Mucosa of rectum (tissue), 2 donors: ENCODE measurements around the gene DACT2.

ENCODE experiments used
- H3K27ac ChIP-seq, 2 donors: one replicate each; pipeline ENCODE4 v1.7.0; 2013; ENCODE audit warnings: inconsistent platforms in 2 of 2, low read depth in 2 of 2, low read length in 2 of 2
- H3K27me3 ChIP-seq, 2 donors: one replicate each; pipeline ENCODE4 v1.7.0; 2013; ENCODE audit warnings: low read length in 2 of 2; ENCODE audit not compliant: control insufficient read depth in 2 of 2, insufficient read depth in 2 of 2
- H3K36me3 ChIP-seq, 2 donors: one replicate each; pipeline ENCODE4 v1.7.0; 2013; ENCODE audit warnings: low read length in 2 of 2; ENCODE audit not compliant: control insufficient read depth in 2 of 2, insufficient read depth in 2 of 2
- H3K4me1 ChIP-seq, 2 donors: one replicate each; pipeline ENCODE4 v1.7.0; 2013; ENCODE audit warnings: low read length in 2 of 2, mild to moderate bottlenecking in 1 of 2; ENCODE audit not compliant: control insufficient read depth in 2 of 2, insufficient read depth in 2 of 2
- H3K4me3 ChIP-seq, 2 donors: one replicate each; pipeline ENCODE4 v1.7.0; 2013; ENCODE audit warnings: low read length in 2 of 2
- H3K9ac ChIP-seq, 2 donors: one replicate each; pipeline ENCODE4 v1.7.0; 2013; ENCODE audit warnings: low read length in 2 of 2, low read depth in 1 of 2, mild to moderate bottlenecking in 1 of 2
- H3K9me3 ChIP-seq, 2 donors: one replicate each; pipeline ENCODE4 v1.7.0; 2013; ENCODE audit warnings: low read length in 2 of 2; ENCODE audit not compliant: control insufficient read depth in 2 of 2
- donor health status: healthy.
- donor health status: Normal muscosa, but diverticular disease.

DACT2 gene

DNA sequence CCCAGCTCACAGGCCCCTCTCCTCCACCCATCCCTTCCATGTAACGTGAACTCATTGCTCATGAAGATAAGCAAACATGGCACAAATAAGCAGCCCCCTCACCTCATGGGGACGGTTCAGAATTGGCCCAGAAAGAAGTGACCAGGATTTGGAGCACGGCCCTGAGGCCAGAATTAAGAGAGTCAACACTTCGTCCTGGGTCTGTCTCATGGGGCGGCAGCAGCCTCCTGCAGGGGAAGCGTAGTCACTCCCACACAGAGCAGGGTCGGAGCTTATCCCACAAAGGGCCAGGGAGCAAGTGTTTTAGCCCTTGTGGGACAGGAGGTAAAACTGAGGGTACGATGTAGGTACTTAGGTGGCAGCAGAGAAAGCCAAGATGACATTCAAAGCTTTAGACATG lies 28.6 kb upstream of the DACT2 start:
- Histone ChIP-seq H3K27me3 (no peaks in the 10 kb centered on the region), H3K9ac (no peak overlapping the region), H3K4me3 (no peak overlapping the region), H3K27ac (no peak overlapping the region), H3K4me1 (peaks cover under 1 to 3% of the 10 kb centered on the region in 2 donors), H3K9me3 (no peaks in the 10 kb centered on the region), H3K36me3 (no peaks in the 10 kb centered on the region)

DNA sequence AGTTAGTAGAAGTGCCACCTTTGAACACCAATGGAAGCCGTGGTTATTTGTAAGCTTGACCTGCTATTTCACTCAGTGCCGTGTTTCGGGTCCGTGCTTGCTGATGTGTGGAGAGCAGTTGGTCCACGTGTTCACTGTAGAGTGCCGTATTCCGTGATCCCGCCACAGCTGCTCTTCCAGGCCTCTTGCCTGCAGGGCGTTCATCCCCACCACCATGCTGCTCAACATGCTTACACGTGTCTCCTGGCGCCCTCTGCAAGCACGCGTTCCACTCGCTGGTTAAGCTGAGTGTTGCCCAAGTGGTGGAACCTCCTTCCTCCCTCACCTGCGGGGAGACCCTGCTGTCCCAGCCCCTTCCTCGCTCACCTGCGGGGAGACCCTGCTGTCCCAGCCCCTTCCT lies 28.0 kb upstream of the DACT2 start:
- Histone ChIP-seq H3K36me3 (no peaks in the 10 kb centered on the region), H3K9ac (no peak overlapping the region), H3K4me3 (no peak overlapping the region), H3K27me3 (no peaks in the 10 kb centered on the region), H3K27ac (no peak overlapping the region), H3K9me3 (no peaks in the 10 kb centered on the region), H3K4me1 (peaks cover 4 to 8% of the 10 kb centered on the region in 2 donors)

DNA sequence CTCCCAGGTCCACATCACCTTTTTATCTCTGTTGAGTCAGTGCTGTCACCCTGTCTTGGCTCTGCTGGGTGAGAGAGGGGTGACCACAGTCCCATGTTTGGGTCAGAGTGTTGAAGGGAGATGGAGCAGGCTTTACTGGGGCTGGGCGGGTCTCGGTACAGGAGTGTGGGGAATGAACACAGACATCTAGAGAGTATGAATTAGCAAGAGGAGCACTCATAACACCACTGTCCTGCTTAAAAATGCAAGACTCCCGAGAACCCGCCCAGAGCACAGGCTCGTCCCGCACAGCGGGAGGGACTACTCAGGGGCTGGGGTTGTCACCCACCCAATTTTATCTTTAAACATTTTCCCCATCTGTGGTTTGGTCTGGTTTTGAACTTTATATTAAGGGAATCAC lies 27.5 kb upstream of the DACT2 start:
- Histone ChIP-seq H3K27me3 (no peaks in the 10 kb centered on the region), H3K9ac (no peak overlapping the region), H3K4me1 (peaks cover 4 to 10% of the 10 kb centered on the region in 2 donors), H3K4me3 (no peak overlapping the region), H3K36me3 (no peaks in the 10 kb centered on the region), H3K9me3 (no peaks in the 10 kb centered on the region), H3K27ac (no peak overlapping the region)

DNA sequence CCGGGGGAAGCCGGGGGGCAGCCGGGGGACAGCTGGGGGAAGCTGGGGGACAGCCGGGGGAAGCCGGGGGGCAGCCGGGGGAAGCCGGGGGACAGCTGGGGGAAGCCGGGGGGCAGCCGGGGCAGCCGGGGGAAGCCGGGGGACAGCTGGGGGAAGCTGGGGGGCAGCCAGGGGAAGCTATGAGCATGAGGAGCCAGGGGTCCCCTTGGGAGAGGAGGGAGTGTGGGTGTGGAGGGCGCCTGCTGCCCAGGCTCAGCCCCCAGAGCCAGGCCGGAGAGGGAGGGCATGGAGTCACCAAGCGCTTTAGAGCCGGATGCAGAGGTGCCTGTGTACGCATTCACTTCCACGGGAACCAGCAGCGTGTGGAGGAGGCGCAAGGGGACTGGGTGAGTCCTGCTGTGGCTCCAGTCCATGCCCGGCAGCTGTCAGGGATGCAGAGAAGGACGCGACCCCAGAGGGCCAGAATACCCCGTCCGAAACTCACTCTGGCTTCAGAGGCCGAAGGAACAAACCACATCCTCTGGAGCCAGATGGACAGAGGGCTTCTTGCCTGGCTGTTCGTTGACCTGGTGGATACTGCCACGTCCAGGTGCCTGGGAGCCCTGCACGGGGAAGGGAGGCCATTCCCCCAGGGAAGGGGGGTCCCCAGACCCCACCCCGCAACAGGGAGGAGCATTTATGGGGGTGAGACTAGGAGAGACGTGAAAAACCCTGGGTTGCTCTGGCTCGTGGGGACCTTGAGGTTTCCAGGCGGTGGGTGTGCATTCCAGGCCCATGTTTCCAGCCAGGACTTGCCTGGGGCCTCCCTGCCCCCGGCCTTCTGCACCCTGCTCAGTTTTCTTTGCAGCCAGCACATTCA lies 26.5 kb upstream of the DACT2 start:
- H3K4me3 ChIP-seq: no peak overlapping the region
- no peak overlapping the region for H3K9ac ChIP-seq
- H3K9me3 ChIP-seq: no peaks in the 10 kb centered on the region
- H3K36me3 ChIP-seq: no peaks in the 10 kb centered on the region
- H3K27me3 ChIP-seq: no peaks in the 10 kb centered on the region
- H3K27ac ChIP-seq: no peak overlapping the region
- H3K4me1 ChIP-seq: peaks cover 4 to 10% of the 10 kb centered on the region in 2 donors

DNA sequence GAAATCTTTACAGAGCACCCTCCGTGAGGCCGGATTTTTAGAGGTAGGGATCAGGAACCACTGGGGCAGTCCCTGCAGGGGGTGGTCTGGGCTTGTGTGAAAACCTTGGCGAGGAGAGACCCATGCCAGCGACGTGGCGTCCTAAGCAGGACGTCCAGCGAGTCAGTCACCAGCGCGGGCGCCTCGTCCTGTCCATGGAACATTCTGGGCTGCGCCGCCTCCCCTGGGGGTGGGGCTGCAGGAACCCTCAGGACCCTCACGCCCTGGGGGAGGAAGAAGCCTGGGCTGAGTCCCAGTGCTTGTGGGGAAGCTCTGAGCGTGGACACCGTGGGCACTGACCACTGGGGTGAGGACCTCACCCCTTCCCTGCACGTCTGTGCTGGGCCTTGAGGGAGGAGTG lies 25.7 kb upstream of the DACT2 start:
- H3K4me3 ChIP-seq: no peak overlapping the region
- no peaks in the 10 kb centered on the region for H3K36me3 ChIP-seq
- H3K27me3 ChIP-seq: no peaks in the 10 kb centered on the region
- H3K27ac ChIP-seq: no peak overlapping the region
- H3K9me3 ChIP-seq: no peaks in the 10 kb centered on the region
- H3K4me1 ChIP-seq: peaks cover 4 to 10% of the 10 kb centered on the region in 2 donors
- no peak overlapping the region for H3K9ac ChIP-seq

DNA sequence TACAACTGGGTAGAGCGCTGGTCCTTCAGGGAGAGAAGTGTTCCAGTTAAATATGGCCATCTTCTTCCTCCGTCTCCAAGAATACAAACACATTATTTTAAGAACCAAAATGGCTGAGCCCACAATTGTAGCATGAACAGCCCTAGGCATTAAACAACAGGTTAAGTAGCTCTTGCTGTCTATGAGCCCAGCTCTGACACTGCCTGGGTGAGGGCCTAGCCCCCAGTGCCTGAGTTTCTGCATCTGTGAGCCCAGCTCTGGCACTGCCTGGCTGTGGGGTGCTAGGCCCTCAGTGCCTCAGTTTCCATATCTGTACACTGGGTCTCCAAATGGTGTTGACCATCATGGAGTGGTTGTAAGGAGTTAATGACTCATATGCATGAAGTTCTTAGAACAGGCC lies 24.8 kb upstream of the DACT2 start:
- Histone ChIP-seq H3K4me1 (peaks cover 4 to 10% of the 10 kb centered on the region in 2 donors), H3K27me3 (no peaks in the 10 kb centered on the region)

DNA sequence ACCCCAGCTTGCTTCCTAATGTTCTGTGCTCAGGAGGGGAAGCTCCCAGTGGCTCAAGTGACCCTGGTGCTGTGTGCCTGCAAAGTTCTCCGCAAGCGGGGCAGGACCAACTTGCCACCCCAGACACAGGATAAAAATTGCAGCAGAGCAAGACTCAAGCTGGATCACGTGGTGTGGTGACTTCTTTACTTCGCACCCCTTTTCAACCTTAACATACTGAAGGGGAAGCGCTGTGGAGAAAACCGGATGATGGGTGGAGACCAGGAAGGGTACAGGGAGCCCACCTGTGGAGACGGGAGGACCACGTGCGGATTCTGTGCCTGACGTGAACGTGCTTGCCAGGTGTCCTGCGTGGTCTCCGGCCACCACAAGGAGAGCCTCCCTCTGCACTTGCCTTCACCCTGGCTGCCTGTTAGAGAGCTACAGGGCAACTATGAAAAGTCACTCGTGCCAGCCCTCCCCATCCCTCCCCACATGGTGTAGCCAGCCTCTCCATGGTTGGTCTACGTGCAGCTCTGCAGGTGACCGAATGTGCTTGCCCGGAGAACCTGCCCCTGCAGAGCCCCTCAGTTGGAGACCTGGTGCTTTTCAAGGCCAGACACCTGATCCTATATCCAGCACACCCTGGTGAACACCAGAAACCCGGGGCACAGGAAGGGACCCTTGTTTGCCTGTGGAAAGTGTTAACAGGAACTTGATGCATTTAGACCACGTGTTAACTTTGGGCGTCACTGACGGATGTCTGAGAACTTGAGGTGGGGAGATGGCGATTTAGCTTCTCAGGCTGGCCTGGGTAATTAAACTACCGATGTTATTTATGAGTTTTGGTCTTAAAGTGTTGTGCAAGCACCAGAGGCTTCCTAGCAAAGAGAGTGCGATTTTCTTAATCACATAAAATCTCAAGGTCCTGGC lies 23.9 kb upstream of the DACT2 start:
- no peak overlapping the region for H3K27ac ChIP-seq
- H3K4me1 ChIP-seq: peaks cover 4 to 10% of the 10 kb centered on the region in 2 donors
- H3K27me3 ChIP-seq: no peaks in the 10 kb centered on the region
- H3K9ac ChIP-seq: no peak overlapping the region
- no peaks in the 10 kb centered on the region for H3K9me3 ChIP-seq
- H3K36me3 ChIP-seq: no peaks in the 10 kb centered on the region
- H3K4me3 ChIP-seq: no peak overlapping the region

More for the DNA sequence above, 24.8 kb upstream of the DACT2 start:
- no peak overlapping the region for H3K4me3 ChIP-seq
- no peaks in the 10 kb centered on the region for H3K36me3 ChIP-seq
- H3K27ac ChIP-seq: no peak overlapping the region
- no peak overlapping the region for H3K9ac ChIP-seq
- no peaks in the 10 kb centered on the region for H3K9me3 ChIP-seq

DNA sequence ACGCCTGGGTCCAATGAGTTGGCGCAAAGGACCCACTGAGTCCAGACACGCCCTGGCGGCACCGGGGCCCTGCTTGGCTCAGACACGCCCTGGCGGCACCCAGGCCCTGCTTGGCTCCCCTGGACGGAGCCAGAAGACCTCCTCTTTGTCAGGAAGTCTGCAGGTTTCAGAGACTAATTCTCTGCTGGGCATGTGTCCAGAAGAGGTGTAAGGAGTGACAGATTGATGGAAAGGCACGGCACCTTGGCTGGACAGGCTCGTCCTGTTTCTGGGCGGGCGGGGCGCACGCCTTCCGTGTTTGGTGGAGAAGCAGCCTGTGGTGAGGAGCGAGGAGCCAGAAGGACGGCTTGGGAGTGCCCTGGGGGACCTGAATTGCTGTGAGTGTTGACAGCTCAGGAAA lies 23.1 kb upstream of the DACT2 start:
- H3K27me3 ChIP-seq: no peaks in the 10 kb centered on the region
- H3K4me1 ChIP-seq: peaks cover 4 to 10% of the 10 kb centered on the region in 2 donors
- H3K4me3 ChIP-seq: no peak overlapping the region
- no peaks in the 10 kb centered on the region for H3K9me3 ChIP-seq
- H3K36me3 ChIP-seq: no peaks in the 10 kb centered on the region
- peak overlapping the region in 1 of 2 donors; percentile 32 for H3K27ac ChIP-seq
- no peak overlapping the region for H3K9ac ChIP-seq

DNA sequence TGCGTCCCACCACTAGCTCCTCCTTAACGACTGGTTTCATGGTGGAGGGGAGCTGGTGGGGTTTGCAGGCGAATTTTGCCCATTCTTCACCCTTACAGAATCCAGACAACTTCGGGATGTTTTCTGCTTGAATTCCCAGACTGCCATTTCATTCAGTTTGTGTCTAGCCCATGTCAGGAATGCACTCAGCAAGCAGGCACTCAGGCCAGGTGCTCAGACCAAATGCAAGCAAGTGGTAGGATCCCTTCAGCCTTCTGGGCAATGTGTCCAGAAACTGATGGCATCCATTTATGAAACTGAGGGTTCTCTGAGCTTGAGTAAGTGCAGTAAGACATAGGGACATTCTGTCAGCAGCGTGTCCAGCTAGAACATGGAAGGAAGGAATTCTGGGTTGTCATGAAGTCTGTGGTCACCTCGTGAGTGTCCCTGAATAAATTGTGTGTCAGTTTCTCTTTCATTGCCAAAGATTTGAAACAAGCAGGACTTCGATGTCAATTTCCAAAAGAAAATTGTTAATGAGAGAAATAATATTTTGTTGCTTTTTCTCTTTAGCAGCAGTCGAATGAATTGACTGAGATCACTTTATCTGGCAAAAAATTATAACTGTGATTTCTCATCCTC lies 21.8 kb upstream of the DACT2 start:
- Histone ChIP-seq H3K27ac (no peak overlapping the region), H3K27me3 (no peaks in the 10 kb centered on the region), H3K9ac (no peak overlapping the region), H3K4me1 (peaks cover 4 to 10% of the 10 kb centered on the region in 2 donors), H3K9me3 (no peaks in the 10 kb centered on the region), H3K36me3 (no peaks in the 10 kb centered on the region), H3K4me3 (no peak overlapping the region)

DNA sequence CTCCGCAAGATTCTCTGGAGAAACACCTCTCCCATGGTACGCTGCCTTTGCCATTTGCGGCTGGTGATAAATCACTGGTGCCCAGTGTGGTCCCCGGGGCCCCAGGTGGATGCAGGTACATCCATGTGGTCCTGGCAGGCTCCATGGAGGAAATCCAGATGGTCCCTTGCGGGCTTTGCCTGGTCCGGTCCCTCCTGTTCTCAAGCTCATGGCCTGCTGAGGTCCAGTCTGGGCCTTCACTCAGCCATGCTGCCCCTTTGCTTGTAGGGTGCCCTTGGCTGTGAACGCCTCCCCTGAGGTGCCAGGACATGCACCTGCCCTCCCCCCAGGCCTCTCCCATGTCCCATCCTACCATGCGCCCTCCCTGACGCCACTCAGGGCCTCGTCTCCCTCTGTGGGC lies 21.2 kb upstream of the DACT2 start:
- no peak overlapping the region for H3K9ac ChIP-seq
- H3K36me3 ChIP-seq: no peaks in the 10 kb centered on the region
- H3K9me3 ChIP-seq: no peaks in the 10 kb centered on the region
- no peaks in the 10 kb centered on the region for H3K27me3 ChIP-seq
- no peak overlapping the region for H3K27ac ChIP-seq
- no peak overlapping the region for H3K4me3 ChIP-seq
- peaks cover 4 to 10% of the 10 kb centered on the region in 2 donors for H3K4me1 ChIP-seq
